ENCODE measurements around the gene MAPT.

DNA sequence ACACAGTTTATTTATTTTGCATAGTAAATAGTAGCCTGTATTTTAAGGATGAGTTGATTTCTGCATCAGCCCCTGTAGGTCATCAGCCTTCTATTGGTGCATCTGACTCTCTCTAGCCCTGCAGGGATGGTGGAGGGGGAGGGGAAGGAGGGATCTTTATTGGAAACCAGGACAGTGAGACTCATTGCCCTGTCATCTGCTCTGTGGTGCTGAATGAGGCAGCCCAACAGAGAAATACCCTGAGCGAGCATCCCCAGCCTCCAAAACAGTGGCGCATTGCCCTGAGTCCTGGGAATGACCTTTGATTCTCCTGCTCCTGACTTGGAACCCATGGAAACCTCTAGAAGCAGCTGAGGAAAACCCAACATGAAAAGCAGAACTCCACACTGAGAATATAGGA is 59.2 kb downstream of the MAPT start:
- TF ChIP-seq EZH2phosphoT487 (IDR thresholded peaks at IDR 0.05): no peak
- TF ChIP-seq, protein P1, sequence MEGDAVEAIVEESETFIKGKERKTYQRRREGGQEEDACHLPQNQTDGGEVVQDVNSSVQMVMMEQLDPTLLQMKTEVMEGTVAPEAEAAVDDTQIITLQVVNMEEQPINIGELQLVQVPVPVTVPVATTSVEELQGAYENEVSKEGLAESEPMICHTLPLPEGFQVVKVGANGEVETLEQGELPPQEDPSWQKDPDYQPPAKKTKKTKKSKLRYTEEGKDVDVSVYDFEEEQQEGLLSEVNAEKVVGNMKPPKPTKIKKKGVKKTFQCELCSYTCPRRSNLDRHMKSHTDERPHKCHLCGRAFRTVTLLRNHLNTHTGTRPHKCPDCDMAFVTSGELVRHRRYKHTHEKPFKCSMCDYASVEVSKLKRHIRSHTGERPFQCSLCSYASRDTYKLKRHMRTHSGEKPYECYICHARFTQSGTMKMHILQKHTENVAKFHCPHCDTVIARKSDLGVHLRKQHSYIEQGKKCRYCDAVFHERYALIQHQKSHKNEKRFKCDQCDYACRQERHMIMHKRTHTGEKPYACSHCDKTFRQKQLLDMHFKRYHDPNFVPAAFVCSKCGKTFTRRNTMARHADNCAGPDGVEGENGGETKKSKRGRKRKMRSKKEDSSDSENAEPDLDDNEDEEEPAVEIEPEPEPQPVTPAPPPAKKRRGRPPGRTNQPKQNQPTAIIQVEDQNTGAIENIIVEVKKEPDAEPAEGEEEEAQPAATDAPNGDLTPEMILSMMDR (IDR thresholded peaks at IDR 0.05): no peak
